Tibial artery (tissue), 4 donors: ENCODE measurements around the gene CHRM4.
A peak's percentile ranks its signal among the peaks of the same experiment; 100 is the strongest.

Source experiments
- DNase-seq, 2 donors: peaks; one replicate each; pipeline ENCODE4 v3.0.0-alpha.2; 2019
- H3K27ac ChIP-seq, 2 donors: fragments of 200-600 bp; sonication (generic) in 1 of 2; 1 replicate in 1 of 2; 2 replicates in 1 of 2; pipeline ENCODE4 v1.5.1; 2018 to 2019; ENCODE audit warnings: mild to moderate bottlenecking in 1 of 2
- H3K27me3 ChIP-seq, 2 donors: fragments of 200-600 bp; sonication (generic) in 1 of 2; one replicate each; pipeline versions ENCODE4 v1.5.1 to v1.6.0; 2016 to 2019
- H3K36me3 ChIP-seq, 3 donors: fragments of 200-600 bp; sonication (generic) in 2 of 3; one replicate each; pipeline ENCODE4 v1.5.1; 2016 to 2019; ENCODE audit warnings: mild to moderate bottlenecking in 2 of 3
- H3K4me1 ChIP-seq, 4 donors: fragments of 200-600 bp; sonication (generic) in 2 of 4; 1 replicate in 3 of 4; 2 replicates in 1 of 4; pipeline ENCODE4 v1.5.1; 2016 to 2019
- H3K4me3 ChIP-seq, 2 donors: fragments of 200-600 bp; sonication (generic) in 1 of 2; 1 replicate in 1 of 2; 2 replicates in 1 of 2; pipeline ENCODE4 v1.5.1; 2018 to 2019; ENCODE audit warnings: mild to moderate bottlenecking in 2 of 2
- H3K9me3 ChIP-seq, 3 donors: fragments of 200-600 bp; sonication (generic) in 1 of 3; one replicate each; pipeline ENCODE4 v1.5.1; 2016 to 2019
- intact Hi-C: fragments of 100-400 bp; cut with DNase I; formaldehyde crosslinking; loops from one replicate; pipeline ENCODE4 v1.15.0; 2023; ENCODE audit warnings: low total_unique reads
- TF ChIP-seq, protein P1 (sequence below), 2 experiments: fragments of 200-600 bp in 1 of 2; fragments of 450-650 bp in 1 of 2; IDR thresholded peaks; one replicate each; pipeline ENCODE4 v1.5.1; 2017 to 2019; ENCODE audit warnings: antibody characterized with exemption in 2 of 2, mild to moderate bottlenecking in 1 of 2, moderate library complexity in 1 of 2

The CHRM4 gene

DNA sequence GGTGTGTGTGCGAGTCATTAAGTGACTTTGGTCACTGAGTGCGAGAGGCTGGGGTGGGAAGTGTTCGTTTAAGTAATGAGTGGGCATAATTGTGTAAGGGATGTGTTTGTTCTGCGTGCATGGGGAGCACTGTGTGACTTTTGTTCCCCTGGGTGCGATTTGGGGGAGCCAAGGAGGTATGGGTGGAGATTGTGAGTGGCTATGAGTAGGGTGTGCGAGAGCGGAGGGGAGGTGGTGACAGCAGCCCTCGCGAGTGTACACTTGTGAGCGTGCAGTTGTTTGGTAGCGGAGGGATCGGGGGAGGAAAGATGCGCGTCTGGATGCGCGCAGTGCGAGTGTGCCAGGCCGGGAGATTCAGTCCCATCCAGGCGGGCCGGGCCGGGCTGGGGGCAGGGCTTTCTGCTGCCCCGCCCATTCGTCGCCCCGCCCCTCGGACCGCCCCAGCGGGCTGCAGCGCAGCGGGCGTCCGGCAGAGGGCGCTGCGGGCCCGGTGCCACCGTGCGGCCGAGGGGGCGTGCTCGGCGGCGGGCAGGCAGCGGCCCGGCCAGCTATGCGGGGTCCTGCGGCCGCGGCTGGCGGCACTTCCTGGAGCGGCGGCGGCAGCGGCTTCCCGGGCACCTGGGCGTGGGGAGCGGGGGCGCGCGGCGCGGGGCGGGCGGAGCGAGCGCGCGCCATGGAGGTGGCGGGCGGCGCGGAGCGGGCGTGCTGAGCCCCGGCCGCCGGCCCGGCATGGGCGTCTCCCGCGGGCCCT, 44.5 kb downstream of the CHRM4 start, which contains the start of gene DGKZ:
Gene DGKZ (plus strand): TSS at position 578 of the 751 bp plus-strand sequence. CDS start 197 bp downstream, outside the sequence.
- peak; percentile 74 to 92 for DNase-seq
- Histone ChIP-seq H3K4me1 (peaks cover 0 to 50% (median 19%) of the 10 kb centered on the region in 4 donors), H3K27ac (peak within 1 kb of the TSS; percentile 56 to 66), H3K9me3 (no peaks in the 10 kb centered on the region), H3K4me3 (peak within 1 kb of the TSS; percentile 90 to 95), H3K36me3 (no peaks in the 10 kb centered on the region), H3K27me3 (no peaks in the 10 kb centered on the region)
- TF ChIP-seq, protein P1, sequence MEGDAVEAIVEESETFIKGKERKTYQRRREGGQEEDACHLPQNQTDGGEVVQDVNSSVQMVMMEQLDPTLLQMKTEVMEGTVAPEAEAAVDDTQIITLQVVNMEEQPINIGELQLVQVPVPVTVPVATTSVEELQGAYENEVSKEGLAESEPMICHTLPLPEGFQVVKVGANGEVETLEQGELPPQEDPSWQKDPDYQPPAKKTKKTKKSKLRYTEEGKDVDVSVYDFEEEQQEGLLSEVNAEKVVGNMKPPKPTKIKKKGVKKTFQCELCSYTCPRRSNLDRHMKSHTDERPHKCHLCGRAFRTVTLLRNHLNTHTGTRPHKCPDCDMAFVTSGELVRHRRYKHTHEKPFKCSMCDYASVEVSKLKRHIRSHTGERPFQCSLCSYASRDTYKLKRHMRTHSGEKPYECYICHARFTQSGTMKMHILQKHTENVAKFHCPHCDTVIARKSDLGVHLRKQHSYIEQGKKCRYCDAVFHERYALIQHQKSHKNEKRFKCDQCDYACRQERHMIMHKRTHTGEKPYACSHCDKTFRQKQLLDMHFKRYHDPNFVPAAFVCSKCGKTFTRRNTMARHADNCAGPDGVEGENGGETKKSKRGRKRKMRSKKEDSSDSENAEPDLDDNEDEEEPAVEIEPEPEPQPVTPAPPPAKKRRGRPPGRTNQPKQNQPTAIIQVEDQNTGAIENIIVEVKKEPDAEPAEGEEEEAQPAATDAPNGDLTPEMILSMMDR (IDR thresholded peaks at IDR 0.05): peak; percentile 66 to 99
- intact Hi-C loops: no loop called here

DNA sequence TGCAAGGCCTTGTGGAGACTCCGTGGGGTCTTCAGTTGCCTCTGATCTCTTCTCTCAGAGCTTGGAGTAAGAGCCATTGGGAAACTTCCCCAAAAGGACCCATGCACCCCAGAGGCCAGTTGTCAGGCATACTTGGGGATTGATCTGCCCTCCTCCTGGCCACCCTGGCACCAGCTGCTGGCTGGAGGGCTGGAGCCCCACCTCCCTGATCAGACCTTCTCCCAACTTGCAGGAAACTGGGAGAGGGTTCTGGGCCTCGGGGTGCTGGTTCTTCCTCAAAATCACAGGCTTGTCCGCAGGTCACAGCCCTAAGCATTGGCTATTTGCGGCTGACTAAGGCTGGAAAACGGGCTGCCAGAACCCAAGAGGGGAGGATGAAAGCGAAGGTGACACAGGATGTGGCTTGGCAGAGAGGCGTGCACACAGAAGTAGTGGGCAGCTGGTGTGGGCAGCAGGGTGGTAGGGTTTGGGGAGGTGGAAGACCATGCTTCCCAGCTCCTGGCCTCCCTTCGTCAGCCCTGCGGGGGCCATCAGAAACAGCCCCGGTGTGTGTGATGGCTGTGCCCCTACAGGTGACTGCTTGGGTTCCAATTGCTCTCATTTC, 45.6 kb downstream of the CHRM4 start:
- Histone ChIP-seq H3K9me3 (no peaks in the 10 kb centered on the region), H3K27me3 (no peaks in the 10 kb centered on the region), H3K4me1 (peaks cover 0 to 40% (median 16%) of the 10 kb centered on the region in 4 donors), H3K27ac (no peak overlapping the region), H3K36me3 (no peaks in the 10 kb centered on the region), H3K4me3 (peak overlapping the region; percentile 90 to 95)
- intact Hi-C loops: no loop called here
- DNase-seq: no peak
- TF ChIP-seq, protein P1 (IDR thresholded peaks at IDR 0.05): no peak

DNA sequence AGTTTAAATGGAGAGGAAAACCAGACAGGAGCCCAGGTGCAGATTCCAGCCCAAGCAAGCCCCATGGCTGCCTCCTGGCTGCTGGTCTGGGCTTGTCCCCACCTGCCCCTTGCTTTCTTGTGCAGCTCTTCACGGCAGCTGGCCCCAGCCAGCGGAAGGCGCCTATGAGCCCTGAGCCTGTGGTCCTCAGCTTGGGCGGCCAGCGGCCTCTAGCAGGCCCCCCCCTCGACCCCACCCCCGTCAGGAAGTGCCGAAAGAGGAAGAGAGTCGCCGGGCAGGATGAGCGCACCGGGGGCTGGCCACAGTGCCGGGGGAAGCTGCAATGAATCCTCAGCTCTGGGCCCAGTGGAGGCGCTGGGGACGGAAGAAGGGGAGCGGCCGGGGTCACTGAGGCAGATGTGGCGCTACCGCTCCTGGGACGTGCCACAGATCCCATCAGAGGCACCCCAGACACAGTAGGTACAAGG, 46.4 kb downstream of the CHRM4 start:
- Histone ChIP-seq H3K4me1 (peaks cover 0 to 32% (median 16%) of the 10 kb centered on the region in 4 donors), H3K27ac (no peak overlapping the region), H3K36me3 (no peaks in the 10 kb centered on the region), H3K4me3 (peak overlapping the region; percentile 90 to 95), H3K9me3 (no peaks in the 10 kb centered on the region), H3K27me3 (no peaks in the 10 kb centered on the region)
- intact Hi-C loops: no loop called here
- peak in 1 of 2 donors; percentile 51 for DNase-seq
- TF ChIP-seq, protein P1 (IDR thresholded peaks at IDR 0.05): no peak

DNA sequence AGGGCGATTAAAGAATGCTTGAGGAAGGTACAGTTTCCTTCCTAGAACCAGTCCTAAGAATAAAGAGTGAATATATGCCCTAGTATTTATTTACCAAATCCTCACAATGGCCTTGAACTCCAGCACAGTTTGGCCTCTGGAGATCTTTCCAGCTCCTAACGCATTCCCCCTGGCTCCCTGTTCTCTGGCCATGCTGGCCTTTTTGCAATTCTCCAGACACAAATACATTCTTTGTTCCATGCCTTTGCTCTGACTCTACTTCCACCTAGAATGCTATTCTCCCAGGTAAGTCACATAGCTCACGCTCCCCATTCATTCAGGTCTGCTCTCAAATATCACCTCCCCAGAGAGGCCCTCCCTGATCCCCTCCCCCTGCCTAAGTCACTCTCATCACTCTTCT, 48.1 kb downstream of the CHRM4 start:
- TF ChIP-seq, protein P1 (IDR thresholded peaks at IDR 0.05): no peak
- H3K4me1 ChIP-seq: peaks cover 0 to 31% (median 15%) of the 10 kb centered on the region in 4 donors

DNA sequence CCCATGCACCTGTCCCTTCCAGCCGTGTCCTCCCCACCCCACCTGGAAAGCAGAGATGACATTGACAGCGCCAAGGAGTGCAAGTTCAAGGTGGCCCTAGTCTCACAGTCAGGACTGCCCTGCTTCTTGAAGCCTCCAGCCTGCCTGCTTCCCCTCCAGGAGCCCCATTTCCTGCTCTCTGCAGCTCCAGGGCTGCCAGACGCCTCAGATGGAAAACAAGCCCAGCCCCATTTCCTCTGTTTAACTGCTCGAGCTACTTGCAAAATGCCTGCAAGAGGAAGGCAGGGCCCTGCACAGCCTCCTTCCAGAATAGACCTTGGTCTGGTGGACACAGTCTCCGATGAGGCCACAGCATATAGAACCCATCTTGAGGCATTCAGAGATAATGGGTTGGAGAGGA, 49.3 kb downstream of the CHRM4 start:
- Histone ChIP-seq H3K36me3 (no peaks in the 10 kb centered on the region), H3K27ac (no peak overlapping the region), H3K9me3 (no peaks in the 10 kb centered on the region), H3K4me1 (peaks cover 0 to 22% (median 8%) of the 10 kb centered on the region in 4 donors), H3K27me3 (peaks cover 0 to 7% of the 10 kb centered on the region in 2 donors), H3K4me3 (no peak overlapping the region)
- TF ChIP-seq, protein P1 (IDR thresholded peaks at IDR 0.05): no peak
- DNase-seq: no peak
- intact Hi-C loops: no loop called here

More for the DNA sequence above, 48.1 kb downstream of the CHRM4 start:
- no peak overlapping the region for H3K4me3 ChIP-seq
- H3K27me3 ChIP-seq: no peaks in the 10 kb centered on the region
- no peaks in the 10 kb centered on the region for H3K36me3 ChIP-seq
- no peaks in the 10 kb centered on the region for H3K9me3 ChIP-seq
- no peak overlapping the region for H3K27ac ChIP-seq
- no peak for DNase-seq
- intact Hi-C loops: no loop called here
